ENCODE data around the gene NUDT14. TPM values are rescaled to one million over a fixed set of nuclear protein-coding genes. Genes with fewer than 3 reads are reported as not detected.

The NUDT14 gene
- total RNA-seq, 1 donor from 2014 or later: 68.4 TPM

DNA sequence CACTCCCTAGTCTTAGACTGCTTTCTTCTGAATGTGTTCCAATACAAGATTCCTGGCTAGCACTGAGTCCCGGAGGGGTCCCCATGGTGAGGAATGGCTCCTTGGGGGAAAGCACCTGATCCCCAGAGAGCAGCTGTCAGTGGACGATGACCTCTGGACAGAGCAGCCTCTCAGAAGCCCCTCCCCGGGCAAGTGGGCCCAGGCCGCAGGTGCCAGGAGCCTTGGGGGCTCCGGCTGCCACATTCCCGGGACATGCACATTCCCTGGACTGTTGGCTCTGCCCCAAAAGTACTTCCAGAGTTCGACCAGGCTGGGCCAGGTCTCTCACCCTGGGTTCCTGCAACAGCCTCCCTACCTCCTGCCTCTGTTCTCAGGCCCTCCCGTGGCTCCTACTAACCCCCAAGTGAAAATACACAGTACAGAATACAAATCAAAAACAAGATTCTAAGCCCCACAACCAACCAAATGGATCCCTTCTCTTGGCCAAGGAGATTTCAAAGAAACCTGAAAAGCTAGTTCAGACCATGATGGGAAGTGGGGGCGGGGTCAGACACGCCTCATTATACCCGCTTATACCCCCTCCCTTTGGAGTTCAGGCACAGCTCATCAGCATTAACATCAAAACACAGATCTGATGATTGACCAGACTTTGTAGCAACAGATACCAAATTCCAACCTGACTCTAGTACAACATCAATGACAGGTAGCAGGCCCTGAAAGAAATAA is 43.9 kb upstream of the NUDT14 start:
- TF ChIP-seq, protein P1, sequence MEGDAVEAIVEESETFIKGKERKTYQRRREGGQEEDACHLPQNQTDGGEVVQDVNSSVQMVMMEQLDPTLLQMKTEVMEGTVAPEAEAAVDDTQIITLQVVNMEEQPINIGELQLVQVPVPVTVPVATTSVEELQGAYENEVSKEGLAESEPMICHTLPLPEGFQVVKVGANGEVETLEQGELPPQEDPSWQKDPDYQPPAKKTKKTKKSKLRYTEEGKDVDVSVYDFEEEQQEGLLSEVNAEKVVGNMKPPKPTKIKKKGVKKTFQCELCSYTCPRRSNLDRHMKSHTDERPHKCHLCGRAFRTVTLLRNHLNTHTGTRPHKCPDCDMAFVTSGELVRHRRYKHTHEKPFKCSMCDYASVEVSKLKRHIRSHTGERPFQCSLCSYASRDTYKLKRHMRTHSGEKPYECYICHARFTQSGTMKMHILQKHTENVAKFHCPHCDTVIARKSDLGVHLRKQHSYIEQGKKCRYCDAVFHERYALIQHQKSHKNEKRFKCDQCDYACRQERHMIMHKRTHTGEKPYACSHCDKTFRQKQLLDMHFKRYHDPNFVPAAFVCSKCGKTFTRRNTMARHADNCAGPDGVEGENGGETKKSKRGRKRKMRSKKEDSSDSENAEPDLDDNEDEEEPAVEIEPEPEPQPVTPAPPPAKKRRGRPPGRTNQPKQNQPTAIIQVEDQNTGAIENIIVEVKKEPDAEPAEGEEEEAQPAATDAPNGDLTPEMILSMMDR (IDR thresholded peaks at IDR 0.05; ENCODE audit: unreplicated experiment): no peak
- Mint-ChIP-seq H3K27ac (peak overlapping the region; percentile 72), H3K4me3 (no peak overlapping the region), H3K9me3 (no peaks in the 10 kb centered on the region), H3K36me3 (peaks cover 32% of the 10 kb centered on the region), H3K4me1 (peaks cover 11% of the 10 kb centered on the region), H3K27me3 (ENCODE audit: low read depth) (no peaks in the 10 kb centered on the region)
- DNase-seq (ENCODE audit: low spot score in 2 of 2, unreplicated experiment in 2 of 2): no peak

DNA sequence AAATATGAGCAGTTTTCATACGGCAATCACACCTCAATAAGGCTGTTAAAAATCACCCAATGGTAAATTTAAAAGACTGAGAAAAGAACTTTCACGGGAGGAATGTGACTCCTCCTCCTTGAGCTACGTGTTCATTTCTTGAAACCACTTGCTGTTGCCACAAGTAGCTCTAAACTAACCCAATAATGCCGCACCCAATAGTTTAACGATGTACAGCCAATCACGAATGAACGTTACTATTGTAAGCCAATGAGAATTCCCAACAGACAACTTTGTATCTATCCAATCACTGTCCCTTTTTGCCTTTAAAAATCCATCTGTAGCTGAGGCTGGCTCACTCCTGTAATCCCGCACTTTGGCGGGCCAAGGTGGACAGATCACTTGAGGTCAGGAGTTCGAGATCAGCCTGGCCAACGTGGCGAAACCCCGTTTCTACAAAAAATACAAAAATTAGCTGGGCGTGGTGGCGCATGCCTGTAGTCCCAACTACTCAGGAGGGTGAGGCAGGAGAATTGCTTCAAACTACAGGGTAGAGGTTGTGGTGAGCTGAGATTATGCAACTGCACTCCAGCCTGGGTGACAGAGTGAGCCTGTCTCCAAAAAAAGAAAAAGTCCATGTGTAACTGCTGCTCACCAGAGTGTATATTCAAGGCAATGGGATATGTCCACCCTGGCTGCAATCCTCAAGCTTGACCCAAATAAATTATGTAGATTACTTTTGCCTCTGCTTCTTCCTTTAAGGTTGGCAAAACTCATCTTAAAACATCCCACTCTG is 42.8 kb upstream of the NUDT14 start:
- Mint-ChIP-seq H3K4me1 (peaks cover 11% of the 10 kb centered on the region), H3K27ac (no peak overlapping the region), H3K36me3 (peaks cover 30% of the 10 kb centered on the region), H3K27me3 (ENCODE audit: low read depth) (no peaks in the 10 kb centered on the region), H3K4me3 (no peak overlapping the region), H3K9me3 (no peaks in the 10 kb centered on the region)
- DNase-seq (ENCODE audit: low spot score in 2 of 2, unreplicated experiment in 2 of 2): no peak
- TF ChIP-seq, protein P1 (IDR thresholded peaks at IDR 0.05; ENCODE audit: unreplicated experiment): no peak

DNA sequence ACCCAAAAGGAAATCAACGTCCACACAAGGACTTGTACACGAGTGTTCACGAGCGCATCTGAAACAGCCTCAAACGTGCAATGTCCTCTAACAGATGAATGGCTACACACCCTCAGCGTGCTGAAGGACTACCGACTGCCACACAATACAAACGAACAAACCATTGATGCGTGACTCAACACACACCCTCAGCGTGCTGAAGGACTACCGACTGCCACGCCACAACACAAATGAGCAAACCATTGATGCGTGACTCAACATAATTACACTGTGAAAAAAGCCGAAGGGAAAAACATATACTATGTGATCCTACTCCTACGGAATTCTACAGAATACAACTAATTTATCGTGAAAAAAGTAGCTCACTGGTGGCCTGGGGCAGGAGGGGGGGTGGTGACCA is 42.1 kb upstream of the NUDT14 start:
- no peaks in the 10 kb centered on the region for H3K27me3 Mint-ChIP-seq (ENCODE audit: low read depth)
- TF ChIP-seq, protein P1 (IDR thresholded peaks at IDR 0.05; ENCODE audit: unreplicated experiment): no peak
- peaks cover 31% of the 10 kb centered on the region for H3K36me3 Mint-ChIP-seq
- H3K27ac Mint-ChIP-seq: no peak overlapping the region
- H3K4me3 Mint-ChIP-seq: no peak overlapping the region
- H3K9me3 Mint-ChIP-seq: no peaks in the 10 kb centered on the region
- H3K4me1 Mint-ChIP-seq: peaks cover 11% of the 10 kb centered on the region
- DNase-seq (ENCODE audit: low spot score in 2 of 2, unreplicated experiment in 2 of 2): no peak

DNA sequence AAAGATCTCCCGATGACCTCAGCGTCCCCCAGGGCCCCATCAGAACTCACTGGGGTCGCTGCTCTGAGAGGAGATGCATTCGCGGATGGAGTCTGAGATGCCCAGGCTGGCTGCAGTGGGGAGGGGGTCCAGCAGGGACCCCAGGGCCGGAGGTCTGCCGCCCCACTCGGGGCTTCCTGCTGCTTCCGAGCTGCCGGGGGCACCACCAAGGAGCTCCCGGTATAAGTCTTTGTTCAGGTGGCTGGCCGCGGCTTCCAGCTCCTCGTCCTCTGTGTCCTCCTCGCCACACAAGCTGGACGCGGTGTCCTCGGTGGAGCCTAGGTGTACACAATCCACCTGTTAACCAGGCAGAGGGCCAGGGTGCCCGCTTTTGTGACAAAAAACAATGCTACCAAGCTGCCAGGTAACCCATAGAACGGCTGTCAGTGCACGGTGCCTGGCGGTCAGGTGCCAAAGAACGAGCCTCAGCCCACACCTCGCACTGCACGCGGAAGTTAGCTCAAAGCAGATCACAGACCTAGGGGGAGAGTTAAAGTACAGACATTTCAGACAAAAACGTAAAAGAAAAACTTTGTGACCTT is 40.6 kb upstream of the NUDT14 start:
- TF ChIP-seq, protein P1 (IDR thresholded peaks at IDR 0.05; ENCODE audit: unreplicated experiment): no peak
- no peaks in the 10 kb centered on the region for H3K27me3 Mint-ChIP-seq (ENCODE audit: low read depth)
- no peak for DNase-seq (ENCODE audit: low spot score in 2 of 2, unreplicated experiment in 2 of 2)
- H3K27ac Mint-ChIP-seq: peak overlapping the region; percentile 55
- H3K4me1 Mint-ChIP-seq: peaks cover 11% of the 10 kb centered on the region
- H3K9me3 Mint-ChIP-seq: no peaks in the 10 kb centered on the region
- peaks cover 30% of the 10 kb centered on the region for H3K36me3 Mint-ChIP-seq
- no peak overlapping the region for H3K4me3 Mint-ChIP-seq

DNA sequence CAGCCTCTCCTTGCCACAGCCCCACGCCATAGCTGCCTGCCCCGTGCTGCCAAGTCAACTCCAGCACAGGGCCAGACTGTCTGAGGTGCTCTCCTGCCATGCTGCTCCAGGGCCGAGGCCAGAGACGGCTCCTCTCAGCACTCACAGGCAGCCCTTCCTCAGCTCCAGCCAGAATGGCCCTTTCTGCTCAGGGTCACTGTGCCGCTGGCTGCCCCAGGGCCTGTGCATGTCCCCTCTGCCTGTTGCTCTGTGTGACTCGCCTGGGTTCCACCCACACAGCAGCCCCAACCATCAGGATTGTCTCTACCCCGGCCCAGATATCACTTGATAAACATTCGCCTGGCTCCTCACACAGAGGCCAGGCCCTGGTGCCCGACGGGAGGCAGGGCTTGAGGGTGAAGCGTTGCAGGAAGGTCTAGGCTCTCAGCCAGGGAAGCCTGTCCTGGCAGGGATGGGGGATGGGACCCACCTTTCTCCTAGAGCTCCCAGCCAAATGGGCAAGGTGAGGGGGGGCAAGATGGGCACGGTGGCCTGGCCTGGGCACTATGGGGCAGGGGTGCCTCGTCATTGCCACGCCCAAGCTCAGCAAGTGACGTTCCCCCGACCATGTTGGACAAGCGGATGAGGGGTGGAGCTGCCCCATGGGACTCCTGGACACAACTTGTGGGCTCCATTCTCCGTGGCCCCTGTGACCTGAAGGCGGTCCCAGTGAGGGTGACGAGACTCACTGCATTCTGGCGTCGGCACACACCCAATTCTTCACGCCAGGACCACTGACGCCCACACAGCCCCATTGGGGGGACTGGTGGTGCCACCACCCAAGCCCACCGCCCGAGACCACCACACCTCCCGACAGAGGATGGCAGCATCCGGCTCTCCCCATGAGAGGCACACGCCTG is 39.8 kb upstream of the NUDT14 start:
- no peak for DNase-seq (ENCODE audit: low spot score in 2 of 2, unreplicated experiment in 2 of 2)
- Mint-ChIP-seq H3K27ac (no peak overlapping the region), H3K9me3 (no peaks in the 10 kb centered on the region), H3K27me3 (ENCODE audit: low read depth) (no peaks in the 10 kb centered on the region), H3K4me1 (peaks cover 11% of the 10 kb centered on the region), H3K4me3 (no peak overlapping the region), H3K36me3 (peaks cover 25% of the 10 kb centered on the region)
- TF ChIP-seq, protein P1 (IDR thresholded peaks at IDR 0.05; ENCODE audit: unreplicated experiment): no peak
